ENCODE measurements around the gene PDIA5. TPM values are rescaled to one million over a fixed set of nuclear protein-coding genes. Genes with fewer than 3 reads are reported as not detected.
A peak's percentile ranks its signal among the peaks of the same experiment; 100 is the strongest.

PDIA5 gene
- 21.9 and 24.3 TPM in 2 replicates for total RNA-seq (2021)
- long read RNA-seq, transcript PDIA5-201 (17 exons, 1,799 nt): major isoform, 44 of 56 reads
- long read RNA-seq, partial matches to known transcripts: 4 of 56 reads
- long read RNA-seq, other reads (novel, unspliced or antisense): 8 of 56 reads

- Histone ChIP-seq H3K79me2 (ENCODE audit: insufficient read depth, low read length) (peaks cover 12% of the 10 kb centered on the region; the same call in 1 of the 2 replicates), H2BK15ac (ENCODE audit: low read depth, low read length) (no peak within 1 kb of the TSS), H3T11ph (ENCODE audit: low read length) (no peak within 1 kb of the TSS)
These were observed at the start of gene PDIA5 for GRCh38 chr3:123066896-123067688. PDIA5 (plus strand) TSS chr3:123067025; CDS start chr3:123067165, 140 bp downstream.

More at GRCh38 chr3:123066896-123067688, at the start of gene PDIA5:
- H2BK20ac ChIP-seq (ENCODE audit: low read depth, low read length, poor library complexity, severe bottlenecking): no peak within 1 kb of the TSS
- H3K9ac ChIP-seq (ENCODE audit: extremely low read depth, insufficient read length, low read length): peak within 1 kb of the TSS; percentile 18
- no peak within 1 kb of the TSS for H4K91ac ChIP-seq (ENCODE audit: insufficient read length, low read depth, low read length)
- no peak for TF ChIP-seq CTCF (conservative IDR thresholded peaks at IDR 0.05)
- peak; percentile 95 for DNase-seq
- H3K4me1 ChIP-seq (ENCODE audit: insufficient read depth, low read length): peaks cover 7% of the 10 kb centered on the region; the same call in 1 of the 2 replicates
- no peak within 1 kb of the TSS for H4K8ac ChIP-seq (replicated peaks; ENCODE audit: insufficient read length, low read depth, low read length)
- Mint-ChIP-seq H3K4me1 (peaks cover 37 to 42% of the 10 kb centered on the region in 2 experiments), H3K9me3 (peaks cover 6 to 9% of the 10 kb centered on the region in 2 experiments; a peak in 3 of 5 replicates), H3K4me3 (peak within 1 kb of the TSS; percentile 71 to 91), H3K27ac (peak within 1 kb of the TSS in 1 of 3 experiments; percentile 38; a peak in 1 of 7 replicates), H3K36me3 (ENCODE audit: insufficient read depth in 1 of 3, low read depth in 3 of 3) (no peaks in the 10 kb centered on the region; a peak in 1 of 7 replicates), H3K27me3 (ENCODE audit: low read depth) (peaks cover 39% of the 10 kb centered on the region)
- H2AFZ ChIP-seq (ENCODE audit: low read length): no peak within 1 kb of the TSS
- no peaks in the 10 kb centered on the region; the same call in 1 of the 2 replicates for H3K27me3 ChIP-seq (ENCODE audit: insufficient read depth, low read length)
- H2BK120ac ChIP-seq (ENCODE audit: low read depth, low read length, poor library complexity, severe bottlenecking): no peak within 1 kb of the TSS
- H3K9me3 ChIP-seq (ENCODE audit: control insufficient read depth, low read depth, low read length): no peaks in the 10 kb centered on the region
- H3K14ac ChIP-seq (ENCODE audit: insufficient read depth, low read length): peak within 1 kb of the TSS; percentile 42
- H4K5ac ChIP-seq (ENCODE audit: insufficient read length, low read depth, low read length): no peak within 1 kb of the TSS
- peaks cover 18% of the 10 kb centered on the region for H3K23me2 ChIP-seq (ENCODE audit: insufficient read length, low read depth, low read length, poor library complexity, severe bottlenecking)
- no peak within 1 kb of the TSS for H2BK12ac ChIP-seq (ENCODE audit: insufficient read length, low read depth, low read length)
- no CpG with 5 or more reads among the region's 72 CpGs for WGBS (ENCODE audit: extremely low coverage, insufficient read length, low lambda C conversion rate)
- H2AK5ac ChIP-seq (ENCODE audit: insufficient read length, low read length): no peak within 1 kb of the TSS
- no peak within 1 kb of the TSS for H3K4ac ChIP-seq (ENCODE audit: low read depth, low read length)
- H3K23ac ChIP-seq (ENCODE audit: insufficient read length, low read depth, low read length): no peak within 1 kb of the TSS
- H3K18ac ChIP-seq (ENCODE audit: insufficient read length, low read depth, low read length): no peak within 1 kb of the TSS
- peak within 1 kb of the TSS; percentile 80 for H3K4me2 ChIP-seq (ENCODE audit: insufficient read depth, insufficient read length, low read length)
- no peak within 1 kb of the TSS for H3K56ac ChIP-seq (ENCODE audit: insufficient read length, low read depth, low read length)
- H4K20me1 ChIP-seq (ENCODE audit: control insufficient read depth, insufficient read depth, insufficient read length): no peaks in the 10 kb centered on the region
- H3K79me1 ChIP-seq (ENCODE audit: insufficient read depth, low read depth, low read length, poor library complexity, severe bottlenecking): peaks cover 7% of the 10 kb centered on the region
- no peak within 1 kb of the TSS for H2BK5ac ChIP-seq (ENCODE audit: insufficient read length, low read length)
- H3K27ac ChIP-seq (ENCODE audit: insufficient read length, low read depth, low read length): no peak within 1 kb of the TSS

All from H9 (cell line).